Cardiac muscle cell (in vitro differentiated cells and primary cell): Measurements from ENCODE around the gene BEND7. TPM values are rescaled to one million over a fixed set of nuclear protein-coding genes. Genes with fewer than 3 reads are reported as not detected.
A peak's percentile ranks its signal among the peaks of the same experiment; 100 is the strongest.

Experiments used
- DNase-seq, 2 donors: peaks; one replicate each; pipeline versions ENCODE4 v3.0.0 to v3.0.0-alpha.2; 2010 to 2017; ENCODE audit warnings: low read depth in 1 of 2, low spot score in 1 of 2
- H3K27ac ChIP-seq: fragments of 200-600 bp; sonication (generic); 2 replicates; pipeline ENCODE4 v1.5.1; 2016
- H3K27me3 ChIP-seq: fragments of 200-600 bp; sonication (generic); 2 replicates; pipeline ENCODE4 v1.6.0; 2016; ENCODE audit warnings: control low read depth
- H3K36me3 ChIP-seq: fragments of 200-600 bp; sonication (generic); 2 replicates; pipeline ENCODE4 v1.5.1; 2016; ENCODE audit warnings: control low read depth
- H3K4me1 ChIP-seq: fragments of 200-600 bp; sonication (generic); 2 replicates; pipeline ENCODE4 v1.8.1; 2017; ENCODE audit warnings: low read depth, mild to moderate bottlenecking, mixed run types
- H3K4me3 ChIP-seq: fragments of 200-600 bp; sonication (generic); 2 replicates; pipeline ENCODE4 v1.5.1; 2016; ENCODE audit warnings: mild to moderate bottlenecking
- H3K9me3 ChIP-seq: fragments of 200-600 bp; sonication (generic); 2 replicates; pipeline ENCODE4 v1.5.1; 2017; ENCODE audit warnings: low read depth, mild to moderate bottlenecking, control low read depth
- CTCF ChIP-seq: IDR thresholded peaks from 2 replicates; pipeline ENCODE4 v1.5.1; 2012; ENCODE audit warnings: low read depth, mild to moderate bottlenecking, low read length
- polyA plus RNA-seq: library from polyadenylated mRNA; unstranded; fragments of >200 nt; fragmentation: Nextera tagmentation; extraction: Ambion mirVana; gene quantifications from 2 replicates; pipeline ENCODE4 v1.2.1, GENCODE V29; 2016
- total RNA-seq: library from RNA; depleted of rRNA; stranded (reverse); fragments of >200 nt; gene quantifications from 2 replicates; pipeline ENCODE4 v1.2.3, GENCODE V29; 2016

The BEND7 gene
- total and polyA plus RNA-seq, 2 experiments from 2014 or later, result 10.7 to 10.8 TPM

- Histone ChIP-seq H3K4me3 (no peak overlapping the region), H3K27ac (no peak overlapping the region), H3K36me3 (no peaks in the 10 kb centered on the region), H3K27me3 (no peaks in the 10 kb centered on the region), H3K4me1 (peaks cover 8% of the 10 kb centered on the region), H3K9me3 (no peaks in the 10 kb centered on the region)
- DNase-seq, result peak; percentile 34 to 47
- TF ChIP-seq CTCF, result peak; percentile 68
These were observed 10.6 kb downstream of the BEND7 start for GRCh38 chr10:13518076-13518692.

GRCh38 chr10:13517675-13518074 lies 11.1 kb downstream of the BEND7 start:
- no peaks in the 10 kb centered on the region for H3K9me3 ChIP-seq
- no peak overlapping the region for H3K4me3 ChIP-seq
- no peak overlapping the region for H3K27ac ChIP-seq
- DNase-seq, result no peak
- H3K4me1 ChIP-seq, result peaks cover 8% of the 10 kb centered on the region
- no peaks in the 10 kb centered on the region for H3K27me3 ChIP-seq
- no peaks in the 10 kb centered on the region for H3K36me3 ChIP-seq
- TF ChIP-seq CTCF, result no peak

GRCh38 chr10:13516176-13516575 lies 12.6 kb downstream of the BEND7 start:
- TF ChIP-seq CTCF, result no peak

GRCh38 chr10:13515467-13515866 lies 13.3 kb downstream of the BEND7 start:
- DNase-seq, result no peak
- H3K36me3 ChIP-seq, result no peaks in the 10 kb centered on the region
- H3K4me1 ChIP-seq, result peaks cover 8% of the 10 kb centered on the region
- no peak for TF ChIP-seq CTCF
- no peaks in the 10 kb centered on the region for H3K27me3 ChIP-seq
- no peaks in the 10 kb centered on the region for H3K9me3 ChIP-seq
- no peak overlapping the region for H3K27ac ChIP-seq
- H3K4me3 ChIP-seq, result no peak overlapping the region

More at GRCh38 chr10:13516176-13516575, 12.6 kb downstream of the BEND7 start:
- no peak for DNase-seq
- Histone ChIP-seq H3K27ac (no peak overlapping the region), H3K4me1 (peaks cover 8% of the 10 kb centered on the region), H3K27me3 (no peaks in the 10 kb centered on the region), H3K9me3 (no peaks in the 10 kb centered on the region), H3K36me3 (no peaks in the 10 kb centered on the region), H3K4me3 (no peak overlapping the region)

- TF ChIP-seq CTCF, result no peak
- no peaks in the 10 kb centered on the region for H3K9me3 ChIP-seq
- no peaks in the 10 kb centered on the region for H3K36me3 ChIP-seq
- DNase-seq, result no peak
- H3K27ac ChIP-seq, result no peak overlapping the region
- no peaks in the 10 kb centered on the region for H3K27me3 ChIP-seq
- no peak overlapping the region for H3K4me3 ChIP-seq
- peaks cover 8% of the 10 kb centered on the region for H3K4me1 ChIP-seq
These were observed 14.5 kb downstream of the BEND7 start for GRCh38 chr10:13514296-13514695.
